Colonic mucosa (tissue), 4 donors: Measurements from ENCODE around the gene MOB3B. TPM values are rescaled to one million over a fixed set of nuclear protein-coding genes. Genes with fewer than 3 reads are reported as not detected.

Source experiments
- DNase-seq: peaks from one replicate; pipeline ENCODE4 v3.0.0-alpha.2; 2020
- H3K27ac ChIP-seq: fragments of 200-600 bp; one replicate; pipeline ENCODE4 v1.8.0; 2021
- H3K27me3 ChIP-seq: fragments of 200-600 bp; one replicate; pipeline ENCODE4 v1.8.0; 2021
- H3K36me3 ChIP-seq: fragments of 200-600 bp; one replicate; pipeline ENCODE4 v1.8.0; 2021
- H3K4me1 ChIP-seq: fragments of 200-600 bp; one replicate; pipeline ENCODE4 v1.8.0; 2021; ENCODE audit warnings: mild to moderate bottlenecking
- H3K4me3 ChIP-seq: fragments of 200-600 bp; one replicate; pipeline ENCODE4 v1.8.0; 2021
- H3K9ac ChIP-seq, 2 donors: one replicate each; pipeline ENCODE4 v1.7.0; 2013; ENCODE audit warnings: control low read depth in 2 of 2, low read depth in 2 of 2, low read length in 2 of 2
- H3K9me3 ChIP-seq: fragments of 200-600 bp; one replicate; pipeline ENCODE4 v1.8.0; 2021
- CTCF ChIP-seq: fragments of 200-600 bp; IDR thresholded peaks from one replicate; pipeline ENCODE4 v1.8.0; 2022; ENCODE audit warnings: antibody characterized with exemption, mild to moderate bottlenecking
- intact Hi-C: fragments of 100-400 bp; cut with DNase I; formaldehyde crosslinking; loops from one replicate; pipeline ENCODE4 v1.14.1; 2022
- total RNA-seq, 2 donors: library from RNA; stranded (reverse); fragmentation: NEBNext Ultra II Directional in 1 of 2; extraction: Animal tissue kit (Norgen Biotek cat#: 25700) in 1 of 2; gene quantifications; one replicate each; pipeline ENCODE4 v1.2.1, GENCODE V29; 2021
- donor health status: healthy.
- donor health status: DM: no; HTN: no; CAD: no.
- donor health status: DM: no; HTN: no; CAD: no.

Gene MOB3B
- total RNA-seq, 2 donors from 2014 or later = 35.8 to 39.6 TPM

GRCh38 chr9:27276193-27277030 is 253.2 kb downstream of the MOB3B start:
- Histone ChIP-seq H3K27me3 (no peaks in the 10 kb centered on the region), H3K9ac (no peak overlapping the region), H3K27ac (no peak overlapping the region), H3K4me3 (no peak overlapping the region), H3K4me1 (no peaks in the 10 kb centered on the region), H3K36me3 (no peaks in the 10 kb centered on the region), H3K9me3 (no peaks in the 10 kb centered on the region)
- TF ChIP-seq CTCF = peak; percentile 77
- intact Hi-C loops = loop anchor here (5.0 kb wide), 1 partner anchor 239 kb away; no protein-coding TSS in a partner anchor
- peak; percentile 26 for DNase-seq

Other genes starting within 250 kb of the MOB3B start
- 1 to 10 TPM; 1.0 to 1.1 TPM for gene EQTN, start 232.7 kb downstream of the MOB3B start, total RNA-seq
- gene IFNK, start 5.5 kb downstream of the MOB3B start, total RNA-seq = not detected
- 10 to 100 TPM in 1 of 2 donors, 1 to 10 TPM in 1; 8.0 to 14.0 TPM for gene C9orf72, start 43.7 kb upstream of the MOB3B start, total RNA-seq